ENCODE results near the gene ABCC8.

Gene ABCC8

GRCh38 chr11:17472467-17472866 is 4.2 kb downstream of the ABCC8 start:
- no peak for TF ChIP-seq POLR2AphosphoS5 (IDR thresholded peaks at IDR 0.05; ENCODE audit: borderline replicate concordance, low read depth, low read length)
- TF ChIP-seq EZH2 (IDR thresholded peaks at IDR 0.05): no peak
- no peak for TF ChIP-seq FOXP2 (optimal IDR thresholded peaks at IDR 0.05; ENCODE audit: control extremely low read depth, extremely low read length, insufficient read depth)
- no peaks in the 10 kb centered on the region for H3K9me3 ChIP-seq (ENCODE audit: low read depth, low read length)

DNA sequence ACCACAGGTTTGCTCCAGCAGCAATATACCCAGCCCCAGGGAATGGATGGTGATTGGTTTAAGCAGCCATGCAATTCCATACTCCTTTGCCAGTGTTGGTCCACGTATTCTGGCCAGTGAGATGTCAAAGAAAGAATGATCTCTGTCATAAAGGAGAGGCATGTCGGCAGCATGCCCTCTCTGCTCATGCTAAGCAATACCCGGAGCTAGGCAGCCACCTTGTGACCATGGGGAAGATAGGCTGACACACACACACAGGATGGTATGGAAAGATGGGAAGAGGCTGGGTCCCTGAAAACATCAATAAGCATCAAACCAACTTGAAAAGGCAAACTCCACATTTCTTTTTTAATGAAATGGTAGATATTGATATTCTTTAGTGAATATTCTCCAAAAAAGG is 5.1 kb downstream of the ABCC8 start:
- TF ChIP-seq POLR2AphosphoS5 (IDR thresholded peaks at IDR 0.05; ENCODE audit: borderline replicate concordance, low read depth, low read length): no peak
- Histone ChIP-seq H3K27ac (no peak overlapping the region), H3K9ac (ENCODE audit: insufficient read length) (no peak overlapping the region), H3K9me3 (ENCODE audit: low read depth, low read length) (no peaks in the 10 kb centered on the region), H3K36me3 (ENCODE audit: insufficient read depth, low read length) (no peaks in the 10 kb centered on the region), H3K4me3 (no peak overlapping the region)
- no peak for DNase-seq (ENCODE audit: low read depth, low spot score)

More at GRCh38 chr11:17472467-17472866, 4.2 kb downstream of the ABCC8 start:
- no peak for DNase-seq (ENCODE audit: low read depth, low spot score)
- Histone ChIP-seq H3K4me3 (no peak overlapping the region), H3K27ac (no peak overlapping the region), H3K36me3 (ENCODE audit: insufficient read depth, low read length) (no peaks in the 10 kb centered on the region), H3K9ac (ENCODE audit: insufficient read length) (no peak overlapping the region)

- Histone ChIP-seq H3K36me3 (ENCODE audit: insufficient read depth, low read length) (no peaks in the 10 kb centered on the region), H3K4me3 (no peak overlapping the region), H3K27ac (no peak overlapping the region), H3K9ac (ENCODE audit: insufficient read length) (no peak overlapping the region), H3K9me3 (ENCODE audit: low read depth, low read length) (no peaks in the 10 kb centered on the region)
- no peak for TF ChIP-seq POLR2AphosphoS5 (IDR thresholded peaks at IDR 0.05; ENCODE audit: borderline replicate concordance, low read depth, low read length)
- TF ChIP-seq FOXP2 (optimal IDR thresholded peaks at IDR 0.05; ENCODE audit: control extremely low read depth, extremely low read length, insufficient read depth): no peak
- TF ChIP-seq EZH2 (IDR thresholded peaks at IDR 0.05): no peak
- DNase-seq (ENCODE audit: low read depth, low spot score): no peak
These were observed 6.6 kb downstream of the ABCC8 start for GRCh38 chr11:17469998-17470397.

DNA sequence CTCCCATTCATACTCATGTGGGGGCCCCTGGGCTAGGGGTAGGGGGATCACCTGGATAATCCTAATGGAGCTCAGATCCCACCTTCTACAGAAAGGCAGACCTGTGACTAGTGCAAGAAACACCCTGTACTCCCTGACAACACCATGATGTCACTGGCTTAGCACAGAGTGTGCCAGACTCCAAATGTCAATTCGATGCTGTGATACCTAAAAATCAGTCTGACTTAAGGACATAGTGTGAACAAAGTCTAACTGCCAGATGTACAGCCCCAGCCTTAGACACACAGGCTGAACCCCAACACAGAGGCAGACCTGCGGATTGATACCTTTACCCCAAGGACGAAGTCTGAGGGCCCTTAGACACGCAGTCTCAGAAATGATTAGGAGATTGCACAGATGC is 8.5 kb downstream of the ABCC8 start:
- no peaks in the 10 kb centered on the region for H3K36me3 ChIP-seq (ENCODE audit: insufficient read depth, low read length)
- TF ChIP-seq POLR2AphosphoS5 (IDR thresholded peaks at IDR 0.05; ENCODE audit: borderline replicate concordance, low read depth, low read length): no peak
- H3K9ac ChIP-seq (ENCODE audit: insufficient read length): no peak overlapping the region
- H3K4me3 ChIP-seq: no peak overlapping the region
- no peak overlapping the region for H3K27ac ChIP-seq
- H3K9me3 ChIP-seq (ENCODE audit: low read depth, low read length): no peaks in the 10 kb centered on the region
- DNase-seq (ENCODE audit: low read depth, low spot score): no peak

- DNase-seq (ENCODE audit: low read depth, low spot score): no peak
- Histone ChIP-seq H3K4me3 (no peak overlapping the region), H3K9ac (ENCODE audit: insufficient read length) (no peak overlapping the region), H3K9me3 (ENCODE audit: low read depth, low read length) (no peaks in the 10 kb centered on the region), H3K27ac (no peak overlapping the region), H3K36me3 (ENCODE audit: insufficient read depth, low read length) (no peaks in the 10 kb centered on the region)
- TF ChIP-seq FOXP2 (optimal IDR thresholded peaks at IDR 0.05; ENCODE audit: control extremely low read depth, extremely low read length, insufficient read depth) (no peak), POLR2AphosphoS5 (IDR thresholded peaks at IDR 0.05; ENCODE audit: borderline replicate concordance, low read depth, low read length) (no peak), EZH2 (IDR thresholded peaks at IDR 0.05) (no peak)
These were observed 13.0 kb downstream of the ABCC8 start for GRCh38 chr11:17463546-17464174.

DNA sequence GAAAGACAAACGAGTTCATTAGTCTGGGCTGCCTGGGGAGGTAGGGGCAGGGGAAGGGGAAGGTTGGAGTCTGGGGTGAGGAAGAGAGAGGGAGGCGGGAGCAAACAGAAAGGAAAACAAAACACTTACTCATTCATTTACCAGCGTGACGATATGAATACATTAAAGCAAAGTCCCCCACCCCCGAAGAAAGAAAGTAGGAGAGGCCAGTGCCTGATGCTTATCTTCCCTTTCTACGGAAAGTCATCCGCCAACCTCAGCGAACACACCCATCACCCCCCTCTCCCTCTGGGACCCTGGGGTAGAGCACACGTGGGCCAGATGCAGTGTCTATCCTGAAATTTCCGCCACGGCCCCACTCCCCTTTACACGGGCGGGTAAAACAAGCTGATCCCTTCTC is 13.7 kb downstream of the ABCC8 start:
- Histone ChIP-seq H3K9ac (ENCODE audit: insufficient read length) (no peak overlapping the region), H3K9me3 (ENCODE audit: low read depth, low read length) (no peaks in the 10 kb centered on the region), H3K4me3 (no peak overlapping the region), H3K36me3 (ENCODE audit: insufficient read depth, low read length) (no peaks in the 10 kb centered on the region), H3K27ac (no peak overlapping the region)
- DNase-seq (ENCODE audit: low read depth, low spot score): no peak
- TF ChIP-seq POLR2AphosphoS5 (IDR thresholded peaks at IDR 0.05; ENCODE audit: borderline replicate concordance, low read depth, low read length) (no peak), FOXP2 (optimal IDR thresholded peaks at IDR 0.05; ENCODE audit: control extremely low read depth, extremely low read length, insufficient read depth) (no peak), EZH2 (IDR thresholded peaks at IDR 0.05) (no peak)

DNA sequence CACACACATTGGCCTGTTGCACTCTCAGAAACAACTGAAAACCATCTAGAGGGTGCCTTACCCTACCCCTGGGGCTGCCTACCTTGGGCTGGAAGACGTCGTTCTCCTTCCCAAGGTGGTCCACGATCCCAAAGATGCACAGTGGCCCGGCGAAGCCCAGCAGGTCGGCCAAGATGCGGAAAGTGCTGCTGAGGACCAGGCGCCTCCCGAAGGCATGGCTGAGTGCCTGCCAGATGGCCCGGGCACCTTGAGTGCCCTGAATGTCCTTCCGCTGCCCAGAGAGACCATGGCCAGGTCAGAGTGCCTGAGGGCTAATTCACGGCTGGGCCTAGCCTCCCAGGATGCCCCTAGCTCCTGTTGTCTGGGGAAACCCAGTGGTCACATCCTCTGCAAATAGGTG is 16.2 kb downstream of the ABCC8 start:
- Histone ChIP-seq H3K9me3 (ENCODE audit: low read depth, low read length) (no peaks in the 10 kb centered on the region), H3K4me3 (no peak overlapping the region), H3K27ac (no peak overlapping the region), H3K36me3 (ENCODE audit: insufficient read depth, low read length) (no peaks in the 10 kb centered on the region), H3K9ac (ENCODE audit: insufficient read length) (no peak overlapping the region)
- TF ChIP-seq EZH2 (IDR thresholded peaks at IDR 0.05) (no peak), POLR2AphosphoS5 (IDR thresholded peaks at IDR 0.05; ENCODE audit: borderline replicate concordance, low read depth, low read length) (no peak), FOXP2 (optimal IDR thresholded peaks at IDR 0.05; ENCODE audit: control extremely low read depth, extremely low read length, insufficient read depth) (no peak)
- DNase-seq (ENCODE audit: low read depth, low spot score): no peak

DNA sequence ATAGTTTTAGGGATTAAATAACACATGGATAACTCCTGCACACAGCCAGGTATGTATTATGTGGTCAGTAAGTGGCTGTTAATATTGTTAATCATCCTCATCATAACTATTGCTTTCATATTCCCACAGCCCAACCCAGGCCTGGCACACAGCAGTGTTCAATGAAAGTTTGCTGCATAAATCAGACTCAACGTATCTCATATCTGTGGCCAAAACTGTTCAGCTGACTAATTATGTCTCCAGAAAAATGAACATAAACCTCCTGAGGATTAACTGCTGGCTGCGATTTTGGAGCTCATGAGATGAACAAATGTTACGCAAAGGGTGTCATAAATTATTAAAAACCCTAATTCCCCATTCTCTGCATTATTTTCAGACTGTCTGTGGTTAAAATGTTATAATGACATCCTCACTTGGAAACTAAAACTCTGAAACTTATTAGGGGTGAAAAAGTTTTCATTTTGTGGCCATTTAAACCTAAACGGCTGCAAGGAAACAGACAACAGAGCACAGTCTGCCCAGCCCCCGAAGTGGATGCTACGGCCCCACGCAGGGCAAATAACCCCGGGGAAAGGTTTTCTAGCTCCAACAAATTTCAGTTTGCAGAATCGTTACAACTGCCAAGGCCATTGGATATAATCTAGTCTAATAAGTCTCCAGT is 17.3 kb downstream of the ABCC8 start:
- no peaks in the 10 kb centered on the region for H3K9me3 ChIP-seq (ENCODE audit: low read depth, low read length)
- DNase-seq (ENCODE audit: low read depth, low spot score): no peak
- no peak for TF ChIP-seq FOXP2 (optimal IDR thresholded peaks at IDR 0.05; ENCODE audit: control extremely low read depth, extremely low read length, insufficient read depth)
- TF ChIP-seq EZH2 (IDR thresholded peaks at IDR 0.05): no peak
- no peak for TF ChIP-seq POLR2AphosphoS5 (IDR thresholded peaks at IDR 0.05; ENCODE audit: borderline replicate concordance, low read depth, low read length)
- H3K36me3 ChIP-seq (ENCODE audit: insufficient read depth, low read length): no peaks in the 10 kb centered on the region
- no peak overlapping the region for H3K9ac ChIP-seq (ENCODE audit: insufficient read length)
- H3K27ac ChIP-seq: no peak overlapping the region
- H3K4me3 ChIP-seq: no peak overlapping the region

- Histone ChIP-seq H3K9me3 (ENCODE audit: low read depth, low read length) (no peaks in the 10 kb centered on the region), H3K4me3 (no peak overlapping the region), H3K36me3 (ENCODE audit: insufficient read depth, low read length) (no peaks in the 10 kb centered on the region), H3K9ac (ENCODE audit: insufficient read length) (no peak overlapping the region), H3K27ac (no peak overlapping the region)
- no peak for DNase-seq (ENCODE audit: low read depth, low spot score)
- TF ChIP-seq POLR2AphosphoS5 (IDR thresholded peaks at IDR 0.05; ENCODE audit: borderline replicate concordance, low read depth, low read length) (no peak), FOXP2 (optimal IDR thresholded peaks at IDR 0.05; ENCODE audit: control extremely low read depth, extremely low read length, insufficient read depth) (no peak), EZH2 (IDR thresholded peaks at IDR 0.05) (no peak)
These were observed 18.4 kb downstream of the ABCC8 start for GRCh38 chr11:17458268-17458667.

All from SK-N-MC (cell line).